Measurements from ENCODE around the gene CD2. TPM values are rescaled to one million over a fixed set of nuclear protein-coding genes. Genes with fewer than 3 reads are reported as not detected.

CD2 gene
- total RNA-seq, 1 donor from 2014 or later, result 8.3 TPM

DNA sequence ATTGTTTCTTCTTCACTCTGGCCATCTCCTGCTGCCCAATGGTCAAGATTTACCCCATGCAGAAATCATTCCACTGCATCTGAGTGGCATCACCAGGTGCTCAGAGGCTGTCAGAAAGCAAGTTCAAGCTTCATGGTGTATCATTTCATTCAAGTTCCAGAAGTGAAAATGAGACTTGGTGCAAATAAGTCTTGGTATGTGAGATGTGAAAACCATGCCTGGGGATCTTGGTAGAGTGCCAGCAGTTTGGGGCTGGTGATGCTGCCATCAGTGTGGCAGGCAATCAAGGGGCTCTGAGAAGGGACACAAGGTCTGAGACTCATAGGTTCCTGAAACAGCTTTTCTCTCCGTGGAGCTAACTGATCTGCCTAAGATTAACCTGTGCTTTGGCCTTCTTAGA lies 52.0 kb downstream of the CD2 start:
- Histone ChIP-seq H3K27ac (peak overlapping the region; percentile 13), H3K36me3 (no peaks in the 10 kb centered on the region), H3K27me3 (no peaks in the 10 kb centered on the region), H3K4me3 (no peak overlapping the region), H3K4me1 (peaks cover 7% of the 10 kb centered on the region), H3K9me3 (no peaks in the 10 kb centered on the region)
- no peak for DNase-seq (ENCODE audit: extremely low spot score in 2 of 2)
- intact Hi-C loops (cut with DNase I), result no loop called here
- TF ChIP-seq POLR2A (IDR thresholded peaks at IDR 0.05), result no peak
- TF ChIP-seq, protein P1, sequence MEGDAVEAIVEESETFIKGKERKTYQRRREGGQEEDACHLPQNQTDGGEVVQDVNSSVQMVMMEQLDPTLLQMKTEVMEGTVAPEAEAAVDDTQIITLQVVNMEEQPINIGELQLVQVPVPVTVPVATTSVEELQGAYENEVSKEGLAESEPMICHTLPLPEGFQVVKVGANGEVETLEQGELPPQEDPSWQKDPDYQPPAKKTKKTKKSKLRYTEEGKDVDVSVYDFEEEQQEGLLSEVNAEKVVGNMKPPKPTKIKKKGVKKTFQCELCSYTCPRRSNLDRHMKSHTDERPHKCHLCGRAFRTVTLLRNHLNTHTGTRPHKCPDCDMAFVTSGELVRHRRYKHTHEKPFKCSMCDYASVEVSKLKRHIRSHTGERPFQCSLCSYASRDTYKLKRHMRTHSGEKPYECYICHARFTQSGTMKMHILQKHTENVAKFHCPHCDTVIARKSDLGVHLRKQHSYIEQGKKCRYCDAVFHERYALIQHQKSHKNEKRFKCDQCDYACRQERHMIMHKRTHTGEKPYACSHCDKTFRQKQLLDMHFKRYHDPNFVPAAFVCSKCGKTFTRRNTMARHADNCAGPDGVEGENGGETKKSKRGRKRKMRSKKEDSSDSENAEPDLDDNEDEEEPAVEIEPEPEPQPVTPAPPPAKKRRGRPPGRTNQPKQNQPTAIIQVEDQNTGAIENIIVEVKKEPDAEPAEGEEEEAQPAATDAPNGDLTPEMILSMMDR (IDR thresholded peaks at IDR 0.05), result no peak
- TF ChIP-seq POLR2AphosphoS5 (IDR thresholded peaks at IDR 0.05; ENCODE audit: insufficient read depth in 1 of 2, low read depth in 1 of 2), result no peak

DNA sequence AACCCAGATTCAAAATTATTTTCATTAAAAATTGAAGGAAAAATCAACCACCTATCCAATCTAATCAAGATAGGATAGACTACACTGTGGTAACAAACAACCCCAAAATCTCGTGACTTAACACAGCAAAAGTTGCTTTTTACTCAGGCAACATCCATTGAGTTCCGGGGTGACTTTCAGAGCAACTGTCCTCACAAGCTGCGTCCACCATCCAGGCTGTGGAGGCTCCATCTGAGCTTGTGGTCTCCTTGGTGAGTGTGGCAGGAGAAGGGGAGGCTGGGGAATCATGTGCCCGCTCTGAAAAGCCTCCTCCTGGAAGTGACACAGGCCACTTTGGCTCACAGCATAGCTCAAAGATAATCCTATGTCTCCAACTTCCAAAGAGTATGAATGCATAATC lies 52.4 kb downstream of the CD2 start:
- no peaks in the 10 kb centered on the region for H3K9me3 ChIP-seq
- H3K4me3 ChIP-seq, result no peak overlapping the region
- no peaks in the 10 kb centered on the region for H3K36me3 ChIP-seq
- no peak for DNase-seq (ENCODE audit: extremely low spot score in 2 of 2)
- H3K27ac ChIP-seq, result no peak overlapping the region
- intact Hi-C loops (cut with DNase I), result no loop called here
- peaks cover 7% of the 10 kb centered on the region for H3K4me1 ChIP-seq
- no peaks in the 10 kb centered on the region for H3K27me3 ChIP-seq
- TF ChIP-seq POLR2A (IDR thresholded peaks at IDR 0.05) (no peak), POLR2AphosphoS5 (IDR thresholded peaks at IDR 0.05; ENCODE audit: insufficient read depth in 1 of 2, low read depth in 1 of 2) (no peak)
- TF ChIP-seq, protein P1 (IDR thresholded peaks at IDR 0.05), result no peak

DNA sequence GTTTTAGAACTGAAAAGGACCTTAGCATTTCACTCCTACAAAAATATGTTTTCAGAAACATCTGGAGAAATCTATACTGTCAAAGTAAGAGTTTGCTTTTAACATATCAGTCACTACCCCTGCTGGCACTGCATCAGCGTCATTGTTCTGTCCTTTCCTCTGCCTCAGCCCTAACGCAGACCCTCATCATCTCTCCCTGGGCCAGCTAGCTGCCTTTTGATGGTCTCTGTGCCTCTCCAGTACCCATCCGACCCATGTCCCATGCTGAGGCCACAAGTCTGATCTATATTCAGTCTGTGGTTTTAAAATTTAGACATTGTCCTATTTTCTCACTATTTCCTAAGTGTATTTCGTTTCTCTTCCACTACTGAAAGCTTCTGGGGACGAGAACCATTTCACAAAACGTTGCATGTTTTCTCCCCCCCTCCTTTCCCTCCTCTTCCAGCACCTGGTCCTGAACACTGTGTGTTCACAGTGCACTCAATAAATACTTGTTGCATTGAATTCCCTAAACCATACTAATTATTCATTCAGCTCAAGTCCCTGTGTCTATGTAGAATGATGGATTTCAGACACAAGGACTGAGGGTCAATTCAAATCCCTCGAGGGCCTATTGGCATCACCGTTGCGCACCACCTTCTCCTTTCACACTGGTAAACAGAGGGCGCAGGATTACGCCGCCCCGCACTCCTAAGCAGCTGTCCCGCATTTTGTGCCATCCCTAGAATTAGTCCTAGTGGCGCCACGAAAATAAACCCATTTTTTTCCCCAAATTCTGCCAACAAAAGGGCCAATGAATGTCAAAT lies 53.4 kb downstream of the CD2 start:
- Histone ChIP-seq H3K27me3 (no peaks in the 10 kb centered on the region), H3K4me3 (no peak overlapping the region), H3K9me3 (no peaks in the 10 kb centered on the region), H3K36me3 (no peaks in the 10 kb centered on the region), H3K4me1 (peaks cover 7% of the 10 kb centered on the region), H3K27ac (peak overlapping the region; percentile 62)
- TF ChIP-seq POLR2AphosphoS5 (IDR thresholded peaks at IDR 0.05; ENCODE audit: insufficient read depth in 1 of 2, low read depth in 1 of 2) (no peak), POLR2A (IDR thresholded peaks at IDR 0.05) (no peak)
- TF ChIP-seq, protein P1 (IDR thresholded peaks at IDR 0.05), result no peak
- no peak for DNase-seq (ENCODE audit: extremely low spot score in 2 of 2)
- intact Hi-C loops (cut with DNase I), result no loop called here

DNA sequence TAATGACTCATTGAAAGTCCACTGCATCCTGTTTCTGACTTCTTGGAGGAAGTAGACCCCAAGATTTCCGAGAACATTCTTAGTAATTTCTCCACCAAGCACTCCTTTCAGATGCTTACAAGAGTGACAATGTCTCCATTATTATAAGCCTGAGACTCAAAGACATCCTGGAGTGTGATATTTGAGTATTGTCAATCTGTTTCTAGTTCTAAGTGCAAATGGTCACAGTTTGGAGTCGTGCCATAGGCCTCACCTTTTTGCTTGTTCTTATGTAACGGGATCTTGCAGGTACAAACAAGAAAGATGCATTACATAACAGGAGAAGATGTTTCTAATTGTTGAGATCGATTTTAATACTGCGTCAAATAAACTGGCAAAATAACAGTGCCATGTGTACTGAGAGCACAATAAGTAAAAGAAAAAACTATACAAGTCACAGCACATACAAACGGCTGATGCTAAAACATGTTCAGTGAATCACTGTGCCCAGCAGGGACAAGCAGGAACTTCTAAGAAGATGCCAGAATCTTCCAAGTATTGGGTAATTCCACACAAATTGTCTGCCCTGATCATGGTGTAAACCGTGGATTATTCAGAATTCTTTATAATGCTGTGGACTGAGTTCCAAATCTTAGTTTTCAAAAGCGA lies 54.1 kb downstream of the CD2 start:
- peak in 1 of 2 donors; percentile 91 for TF ChIP-seq POLR2AphosphoS5 (IDR thresholded peaks at IDR 0.05; ENCODE audit: insufficient read depth in 1 of 2, low read depth in 1 of 2)
- no peak for TF ChIP-seq POLR2A (IDR thresholded peaks at IDR 0.05)
- TF ChIP-seq, protein P1 (IDR thresholded peaks at IDR 0.05), result no peak
- Histone ChIP-seq H3K36me3 (no peaks in the 10 kb centered on the region), H3K4me1 (peaks cover 7% of the 10 kb centered on the region), H3K27ac (peak overlapping the region; percentile 62), H3K27me3 (no peaks in the 10 kb centered on the region), H3K4me3 (no peak overlapping the region), H3K9me3 (no peaks in the 10 kb centered on the region)
- intact Hi-C loops (cut with DNase I), result no loop called here
- no peak for DNase-seq (ENCODE audit: extremely low spot score in 2 of 2)
